ENCODE results near the gene ZBTB24.

DNA sequence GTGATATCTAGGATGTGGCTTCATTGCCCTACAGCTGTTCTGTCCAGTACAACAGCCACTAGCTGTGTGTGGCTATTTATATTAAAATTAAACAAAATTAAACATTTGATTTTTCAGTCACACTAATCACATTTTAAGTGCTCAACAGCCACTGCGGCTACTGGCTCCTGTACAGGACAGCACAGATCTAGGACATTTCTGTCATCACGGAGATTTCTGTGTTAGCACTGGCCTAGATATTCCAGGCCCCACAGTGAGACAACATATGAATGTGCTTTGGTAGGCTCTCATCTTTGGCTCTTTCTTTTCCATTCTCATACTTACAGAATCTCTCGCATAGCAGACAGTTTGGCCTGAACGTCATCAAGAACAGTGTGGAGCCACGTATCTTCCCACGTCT is 48.4 kb upstream of the ZBTB24 start:
- TF ChIP-seq, protein P1, sequence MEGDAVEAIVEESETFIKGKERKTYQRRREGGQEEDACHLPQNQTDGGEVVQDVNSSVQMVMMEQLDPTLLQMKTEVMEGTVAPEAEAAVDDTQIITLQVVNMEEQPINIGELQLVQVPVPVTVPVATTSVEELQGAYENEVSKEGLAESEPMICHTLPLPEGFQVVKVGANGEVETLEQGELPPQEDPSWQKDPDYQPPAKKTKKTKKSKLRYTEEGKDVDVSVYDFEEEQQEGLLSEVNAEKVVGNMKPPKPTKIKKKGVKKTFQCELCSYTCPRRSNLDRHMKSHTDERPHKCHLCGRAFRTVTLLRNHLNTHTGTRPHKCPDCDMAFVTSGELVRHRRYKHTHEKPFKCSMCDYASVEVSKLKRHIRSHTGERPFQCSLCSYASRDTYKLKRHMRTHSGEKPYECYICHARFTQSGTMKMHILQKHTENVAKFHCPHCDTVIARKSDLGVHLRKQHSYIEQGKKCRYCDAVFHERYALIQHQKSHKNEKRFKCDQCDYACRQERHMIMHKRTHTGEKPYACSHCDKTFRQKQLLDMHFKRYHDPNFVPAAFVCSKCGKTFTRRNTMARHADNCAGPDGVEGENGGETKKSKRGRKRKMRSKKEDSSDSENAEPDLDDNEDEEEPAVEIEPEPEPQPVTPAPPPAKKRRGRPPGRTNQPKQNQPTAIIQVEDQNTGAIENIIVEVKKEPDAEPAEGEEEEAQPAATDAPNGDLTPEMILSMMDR (conservative IDR thresholded peaks at IDR 0.05 in 1 of 2, IDR thresholded peaks at IDR 0.05 in 1 of 2; ENCODE audit: low read depth in 1 of 2, low read length in 2 of 2): no peak
- no peak for TF ChIP-seq EZH2 (IDR thresholded peaks at IDR 0.05; ENCODE audit: low read length, missing control alignments)
